HG03175 (cell line): ENCODE data around the gene DACH1.

Experiments
- ATAC-seq: cut with Tn5 transposase; IDR thresholded peaks from one replicate; pipeline ENCODE4 v1.9.1; 2021; ENCODE audit warnings: mild to moderate bottlenecking, moderate library complexity; ENCODE audit not compliant: unreplicated experiment

The DACH1 gene

GRCh38 chr13:71437704-71438103 is 429.3 kb downstream of the DACH1 start:
- no peak for ATAC-seq

GRCh38 chr13:71430681-71431080 is 436.3 kb downstream of the DACH1 start:
- ATAC-seq: no peak

GRCh38 chr13:71417205-71417604 is 449.8 kb downstream of the DACH1 start:
- ATAC-seq: no peak

GRCh38 chr13:71412231-71412630 is 454.8 kb downstream of the DACH1 start:
- no peak for ATAC-seq

GRCh38 chr13:71408416-71408815 is 458.6 kb downstream of the DACH1 start:
- ATAC-seq: no peak

- ATAC-seq: no peak
Measured at GRCh38 chr13:71399631-71400215, 467.3 kb downstream of the DACH1 start.

GRCh38 chr13:71396149-71396548 is 470.9 kb downstream of the DACH1 start:
- no peak for ATAC-seq

- ATAC-seq: no peak
Measured at GRCh38 chr13:71395053-71395452, 472.0 kb downstream of the DACH1 start.

GRCh38 chr13:71394176-71394575 is 472.8 kb downstream of the DACH1 start:
- no peak for ATAC-seq
